GM10266 (cell line): ENCODE data around the gene FNDC3B.

Experiments
- DNase-seq: peaks from one replicate; pipeline ENCODE4 v3.0.0; 2012; ENCODE audit errors: extremely low spot score
- TF ChIP-seq, protein P1 (sequence below): IDR thresholded peaks from 2 replicates; pipeline ENCODE4 v1.5.1; 2012; ENCODE audit warnings: mild to moderate bottlenecking, low read depth; ENCODE audit not compliant: control insufficient read depth, insufficient read depth; ENCODE audit errors: missing control alignments

The FNDC3B gene

DNA sequence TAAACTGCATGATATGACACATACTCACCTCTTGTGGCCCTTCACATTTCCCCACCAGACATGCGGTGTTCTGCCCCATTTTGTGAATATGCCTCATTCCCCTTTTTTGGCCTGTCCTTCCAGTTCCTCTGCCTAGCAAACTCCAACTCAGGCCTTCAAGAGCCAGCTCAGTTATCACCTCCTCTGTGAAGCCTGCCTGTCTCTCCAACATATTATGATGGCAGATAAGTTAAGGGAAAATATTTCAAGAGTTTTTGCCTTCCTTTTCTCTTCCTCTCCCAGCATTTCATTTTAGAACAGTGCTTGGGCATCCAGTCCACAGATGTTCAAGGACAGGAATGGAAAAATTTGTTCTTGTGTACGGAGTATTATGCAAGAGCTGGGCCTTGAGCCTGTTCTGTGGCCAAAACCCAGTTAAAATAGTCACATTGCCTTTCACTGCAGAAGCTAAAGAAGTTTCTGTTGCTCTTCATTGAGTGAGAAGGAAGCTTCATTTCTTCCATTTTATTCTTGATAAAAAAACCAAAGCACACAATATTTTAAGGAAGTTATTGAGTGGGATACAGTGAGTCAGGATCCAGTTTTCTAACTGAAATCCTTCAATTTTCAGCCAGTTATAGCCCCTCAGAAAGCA lies 216.8 kb downstream of the FNDC3B start:
- TF ChIP-seq, protein P1, sequence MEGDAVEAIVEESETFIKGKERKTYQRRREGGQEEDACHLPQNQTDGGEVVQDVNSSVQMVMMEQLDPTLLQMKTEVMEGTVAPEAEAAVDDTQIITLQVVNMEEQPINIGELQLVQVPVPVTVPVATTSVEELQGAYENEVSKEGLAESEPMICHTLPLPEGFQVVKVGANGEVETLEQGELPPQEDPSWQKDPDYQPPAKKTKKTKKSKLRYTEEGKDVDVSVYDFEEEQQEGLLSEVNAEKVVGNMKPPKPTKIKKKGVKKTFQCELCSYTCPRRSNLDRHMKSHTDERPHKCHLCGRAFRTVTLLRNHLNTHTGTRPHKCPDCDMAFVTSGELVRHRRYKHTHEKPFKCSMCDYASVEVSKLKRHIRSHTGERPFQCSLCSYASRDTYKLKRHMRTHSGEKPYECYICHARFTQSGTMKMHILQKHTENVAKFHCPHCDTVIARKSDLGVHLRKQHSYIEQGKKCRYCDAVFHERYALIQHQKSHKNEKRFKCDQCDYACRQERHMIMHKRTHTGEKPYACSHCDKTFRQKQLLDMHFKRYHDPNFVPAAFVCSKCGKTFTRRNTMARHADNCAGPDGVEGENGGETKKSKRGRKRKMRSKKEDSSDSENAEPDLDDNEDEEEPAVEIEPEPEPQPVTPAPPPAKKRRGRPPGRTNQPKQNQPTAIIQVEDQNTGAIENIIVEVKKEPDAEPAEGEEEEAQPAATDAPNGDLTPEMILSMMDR, result no peak
- DNase-seq, result no peak

DNA sequence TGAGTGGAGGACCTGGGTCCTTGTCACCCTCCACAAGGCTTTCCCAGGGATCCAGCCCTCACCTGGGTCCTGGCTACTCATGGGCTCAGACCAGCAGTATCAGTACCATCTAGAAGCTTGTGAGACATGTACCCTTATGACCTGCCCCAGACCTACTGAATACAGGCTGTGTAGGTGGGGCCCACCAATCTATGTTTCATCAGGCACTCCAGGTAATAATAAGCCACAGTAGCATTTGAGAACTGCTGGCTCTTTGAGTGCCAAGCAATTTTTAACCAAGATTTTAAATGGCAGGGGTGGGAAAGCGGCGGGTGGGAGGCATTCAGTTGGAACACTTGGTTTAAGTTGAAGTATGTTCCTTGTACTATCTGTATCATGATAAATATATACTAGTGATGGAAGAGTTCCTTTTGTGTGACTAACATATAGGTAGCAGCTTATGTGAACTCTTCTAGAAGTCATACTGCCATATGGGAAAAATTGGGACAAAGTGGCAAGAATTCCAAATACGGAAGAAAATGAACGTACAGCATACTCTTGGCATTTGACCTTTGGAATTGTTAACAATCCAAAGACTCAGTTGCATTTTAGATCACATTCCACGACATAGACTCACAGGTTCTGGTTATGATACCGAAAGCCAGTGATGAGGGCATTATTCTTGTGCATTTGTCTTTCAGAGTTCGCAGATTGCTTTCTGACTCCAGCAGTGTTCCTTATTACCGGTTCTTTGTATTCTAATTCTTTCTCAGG lies 218.4 kb downstream of the FNDC3B start:
- no peak for DNase-seq
- TF ChIP-seq, protein P1, result no peak

DNA sequence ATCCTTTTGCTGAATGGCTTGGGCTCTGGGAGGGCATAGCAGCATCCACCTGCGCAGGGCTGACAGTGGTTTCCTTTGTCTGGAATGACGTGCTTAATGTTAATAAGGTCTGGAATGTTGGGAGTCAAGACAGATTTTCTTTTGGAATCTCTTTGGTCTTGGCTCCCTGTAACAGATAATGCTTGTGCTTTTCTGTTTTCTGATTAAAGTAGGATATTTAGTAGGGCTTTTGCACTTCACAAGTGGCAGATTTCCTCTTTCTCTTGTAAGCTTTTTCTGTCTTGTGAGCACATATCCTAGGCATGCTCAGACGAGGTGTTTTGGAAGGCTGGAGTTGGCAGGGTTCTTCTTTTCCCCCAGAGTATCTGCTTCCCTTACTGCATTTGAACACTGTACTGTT lies 219.2 kb downstream of the FNDC3B start:
- no peak for DNase-seq

DNA sequence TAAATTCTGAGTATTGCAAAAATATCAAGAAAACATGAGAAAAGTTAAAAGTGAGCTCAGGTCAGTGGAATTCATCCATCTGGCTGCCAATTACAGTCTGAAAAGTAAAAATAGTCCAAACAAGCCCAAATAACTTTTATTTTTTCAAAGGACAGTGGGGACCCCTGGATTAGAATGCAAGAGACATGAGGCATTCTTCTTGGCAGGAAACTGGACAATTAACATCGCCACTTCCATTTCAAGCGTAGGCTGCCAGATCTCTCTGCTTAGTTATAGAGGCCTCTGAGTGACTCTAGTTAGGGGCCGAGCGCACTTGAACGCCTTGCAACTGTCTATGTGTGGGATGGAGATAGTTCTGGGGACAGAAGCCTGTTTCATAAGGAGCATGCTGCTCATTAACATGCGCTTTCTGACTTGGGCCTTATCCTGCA lies 219.7 kb downstream of the FNDC3B start:
- DNase-seq, result no peak
- TF ChIP-seq, protein P1, result no peak

More for the DNA sequence above, 219.2 kb downstream of the FNDC3B start:
- TF ChIP-seq, protein P1, result no peak

DNA sequence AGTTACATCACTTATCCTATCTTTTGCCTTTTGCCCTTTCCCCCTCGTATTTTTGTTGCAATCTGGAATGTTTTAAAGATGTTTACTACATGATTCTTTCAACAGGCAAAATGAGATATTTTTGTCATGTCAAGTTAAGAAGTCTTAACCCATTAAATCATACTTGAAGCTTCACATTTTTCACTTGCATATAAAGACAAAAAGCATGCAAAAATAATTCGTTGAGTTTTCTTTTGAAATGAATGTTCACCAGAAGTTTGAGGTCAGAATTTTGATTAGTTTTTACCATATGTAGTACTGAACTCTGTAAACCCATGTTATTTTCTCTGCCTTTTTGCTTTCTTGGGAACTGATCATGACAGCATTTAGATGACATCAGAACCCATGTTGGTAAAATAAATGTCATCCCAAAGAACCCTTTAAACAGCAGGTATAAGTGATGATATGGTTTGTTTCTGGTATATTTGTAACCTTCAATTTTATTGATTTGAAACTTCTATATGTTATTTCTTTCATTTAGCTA lies 220.4 kb downstream of the FNDC3B start:
- DNase-seq, result no peak
- TF ChIP-seq, protein P1, result no peak

DNA sequence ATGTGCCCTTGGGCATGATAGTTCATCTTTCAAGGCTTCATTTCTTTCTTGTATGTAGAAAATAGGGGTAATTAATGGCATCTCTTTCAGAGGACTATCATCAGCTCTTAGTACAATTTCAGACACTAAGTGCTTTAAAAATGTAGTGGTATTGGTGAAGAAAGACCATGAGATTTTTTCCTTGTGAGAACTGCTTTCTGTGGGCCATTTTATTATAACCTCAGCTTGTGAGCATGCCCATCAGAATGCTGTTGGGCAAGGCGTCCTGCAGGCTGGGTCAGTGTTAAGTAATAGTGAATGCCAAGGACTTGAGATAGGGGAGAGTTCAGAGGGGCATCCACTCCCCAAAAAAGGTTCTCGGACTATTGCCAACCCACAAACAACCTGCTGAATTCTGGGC lies 221.0 kb downstream of the FNDC3B start:
- TF ChIP-seq, protein P1, result no peak
- DNase-seq, result no peak

DNA sequence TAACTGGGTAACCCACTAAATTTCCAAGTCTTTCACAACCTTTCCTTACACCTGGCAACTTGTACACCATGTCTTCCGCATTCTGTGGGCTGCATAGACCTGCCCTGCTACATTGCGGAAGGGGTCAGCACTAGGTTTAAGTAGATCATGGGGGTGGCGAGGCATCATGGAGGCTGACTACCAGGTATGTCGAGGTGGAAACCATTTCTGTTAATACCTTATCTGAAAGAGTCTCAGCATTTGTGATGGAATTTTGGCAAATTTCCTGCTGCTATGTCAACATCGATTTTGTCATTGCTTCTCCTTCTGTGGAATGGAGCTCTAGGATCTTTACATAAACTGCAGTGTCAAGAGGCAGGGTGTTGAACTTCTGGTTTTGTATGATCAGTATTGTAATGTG lies 221.7 kb downstream of the FNDC3B start:
- no peak for DNase-seq

More for the DNA sequence above, 221.7 kb downstream of the FNDC3B start:
- TF ChIP-seq, protein P1, result no peak
